Cardiac muscle cell (in vitro differentiated cells and primary cell): ENCODE measurements around the gene CENPP. TPM values are rescaled to one million over a fixed set of nuclear protein-coding genes. Genes with fewer than 3 reads are reported as not detected.
"Not testable (repeated sequence)": the region's sequence is repeated elsewhere in the genome, so short reads cannot be mapped to it uniquely, and the experiment has no call there.

Source experiments
- DNase-seq, 2 donors: peaks; one replicate each; pipeline versions ENCODE4 v3.0.0 to v3.0.0-alpha.2; 2010 to 2017; ENCODE audit warnings: low read depth in 1 of 2, low spot score in 1 of 2
- H3K27ac ChIP-seq: fragments of 200-600 bp; sonication (generic); 2 replicates; pipeline ENCODE4 v1.5.1; 2016
- H3K27me3 ChIP-seq: fragments of 200-600 bp; sonication (generic); 2 replicates; pipeline ENCODE4 v1.6.0; 2016; ENCODE audit warnings: control low read depth
- H3K36me3 ChIP-seq: fragments of 200-600 bp; sonication (generic); 2 replicates; pipeline ENCODE4 v1.5.1; 2016; ENCODE audit warnings: control low read depth
- H3K4me1 ChIP-seq: fragments of 200-600 bp; sonication (generic); 2 replicates; pipeline ENCODE4 v1.8.1; 2017; ENCODE audit warnings: low read depth, mild to moderate bottlenecking, mixed run types
- H3K4me3 ChIP-seq: fragments of 200-600 bp; sonication (generic); 2 replicates; pipeline ENCODE4 v1.5.1; 2016; ENCODE audit warnings: mild to moderate bottlenecking
- H3K9me3 ChIP-seq: fragments of 200-600 bp; sonication (generic); 2 replicates; pipeline ENCODE4 v1.5.1; 2017; ENCODE audit warnings: low read depth, mild to moderate bottlenecking, control low read depth
- polyA plus RNA-seq: library from polyadenylated mRNA; unstranded; fragments of >200 nt; fragmentation: Nextera tagmentation; extraction: Ambion mirVana; gene quantifications from 2 replicates; pipeline ENCODE4 v1.2.1, GENCODE V29; 2016
- total RNA-seq: library from RNA; depleted of rRNA; stranded (reverse); fragments of >200 nt; gene quantifications from 2 replicates; pipeline ENCODE4 v1.2.3, GENCODE V29; 2016
- TF ChIP-seq, protein P1 (sequence below): IDR thresholded peaks from 2 replicates; pipeline ENCODE4 v1.5.1; 2012; ENCODE audit warnings: low read depth, mild to moderate bottlenecking, low read length

The CENPP gene
- total and polyA plus RNA-seq, 2 experiments from 2014 or later: 1.6 to 5.0 TPM

GRCh38 chr9:92407818-92408217, 82.1 kb downstream of the CENPP start:
- DNase-seq: no peak
- H3K36me3 ChIP-seq: no peaks in the 10 kb centered on the region
- H3K4me1 ChIP-seq: no peaks in the 10 kb centered on the region
- H3K9me3 ChIP-seq: no peaks in the 10 kb centered on the region
- no peak overlapping the region for H3K4me3 ChIP-seq
- no peaks in the 10 kb centered on the region for H3K27me3 ChIP-seq
- TF ChIP-seq, protein P1, sequence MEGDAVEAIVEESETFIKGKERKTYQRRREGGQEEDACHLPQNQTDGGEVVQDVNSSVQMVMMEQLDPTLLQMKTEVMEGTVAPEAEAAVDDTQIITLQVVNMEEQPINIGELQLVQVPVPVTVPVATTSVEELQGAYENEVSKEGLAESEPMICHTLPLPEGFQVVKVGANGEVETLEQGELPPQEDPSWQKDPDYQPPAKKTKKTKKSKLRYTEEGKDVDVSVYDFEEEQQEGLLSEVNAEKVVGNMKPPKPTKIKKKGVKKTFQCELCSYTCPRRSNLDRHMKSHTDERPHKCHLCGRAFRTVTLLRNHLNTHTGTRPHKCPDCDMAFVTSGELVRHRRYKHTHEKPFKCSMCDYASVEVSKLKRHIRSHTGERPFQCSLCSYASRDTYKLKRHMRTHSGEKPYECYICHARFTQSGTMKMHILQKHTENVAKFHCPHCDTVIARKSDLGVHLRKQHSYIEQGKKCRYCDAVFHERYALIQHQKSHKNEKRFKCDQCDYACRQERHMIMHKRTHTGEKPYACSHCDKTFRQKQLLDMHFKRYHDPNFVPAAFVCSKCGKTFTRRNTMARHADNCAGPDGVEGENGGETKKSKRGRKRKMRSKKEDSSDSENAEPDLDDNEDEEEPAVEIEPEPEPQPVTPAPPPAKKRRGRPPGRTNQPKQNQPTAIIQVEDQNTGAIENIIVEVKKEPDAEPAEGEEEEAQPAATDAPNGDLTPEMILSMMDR: no peak
- H3K27ac ChIP-seq: no peak overlapping the region

DNA sequence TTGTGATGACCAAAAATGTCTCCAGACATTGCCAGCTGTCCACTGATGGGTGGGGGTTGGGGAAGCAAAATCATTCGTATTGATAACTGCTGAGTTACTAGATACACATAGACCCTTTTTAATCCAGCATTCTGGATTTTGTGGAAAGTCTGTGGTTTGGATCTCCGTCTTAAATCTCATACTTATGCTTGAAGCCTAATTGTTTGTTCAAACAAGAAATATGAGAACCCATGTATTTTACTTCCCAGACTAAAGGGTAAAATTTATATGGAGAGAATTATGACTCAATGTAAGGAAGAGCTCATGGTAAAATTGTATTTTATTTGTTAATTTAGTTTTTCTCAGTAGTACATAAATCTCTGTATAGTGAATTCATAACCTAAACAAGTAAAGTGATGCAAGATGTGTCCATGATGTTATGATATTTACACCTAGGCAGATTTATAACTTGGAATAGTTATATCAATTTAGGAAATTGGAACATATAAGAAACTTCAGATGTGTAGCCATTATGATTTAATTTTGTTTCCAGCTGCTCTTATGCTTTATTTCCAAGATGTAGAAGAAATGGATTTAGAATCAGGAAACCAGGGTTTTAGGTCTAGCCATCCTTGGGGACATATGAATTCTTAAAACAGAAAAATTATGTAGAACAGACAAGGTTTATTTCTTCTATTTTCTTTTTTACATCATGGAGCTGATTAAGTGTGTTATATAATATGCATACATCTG, 83.2 kb downstream of the CENPP start:
- Histone ChIP-seq H3K4me3 (no peak overlapping the region), H3K4me1 (no peaks in the 10 kb centered on the region), H3K9me3 (no peaks in the 10 kb centered on the region), H3K27me3 (no peaks in the 10 kb centered on the region), H3K36me3 (no peaks in the 10 kb centered on the region), H3K27ac (no peak overlapping the region)
- no peak for DNase-seq
- TF ChIP-seq, protein P1: no peak

DNA sequence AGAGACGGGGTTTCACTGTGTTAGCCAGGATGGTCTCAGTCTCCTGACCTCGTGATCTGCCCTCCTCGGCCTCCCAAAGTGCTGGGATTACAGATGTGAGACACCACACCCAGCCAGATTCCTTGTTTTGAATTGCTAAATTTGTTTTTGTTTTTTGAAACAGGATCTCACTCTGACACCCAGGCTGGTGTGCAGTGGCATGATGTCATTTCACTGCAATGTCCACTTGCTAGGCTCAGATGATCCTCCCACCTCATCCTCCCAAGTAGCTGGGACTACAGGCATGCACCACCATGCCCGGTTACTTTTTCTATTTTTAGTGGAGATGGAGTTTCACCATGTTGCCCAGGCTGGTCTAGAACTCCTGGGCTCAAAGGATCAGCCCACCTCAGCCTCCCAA, 85.4 kb downstream of the CENPP start:
- H3K4me3 ChIP-seq, H3K36me3 ChIP-seq, H3K9me3 ChIP-seq, H3K27ac ChIP-seq, H3K27me3 ChIP-seq, H3K4me1 ChIP-seq, DNase-seq: not testable (repeated sequence)

GRCh38 chr9:92414566-92414965, 88.8 kb downstream of the CENPP start:
- TF ChIP-seq, protein P1: no peak

GRCh38 chr9:92422611-92423338, 97.0 kb downstream of the CENPP start:
- Histone ChIP-seq H3K27me3 (no peaks in the 10 kb centered on the region), H3K9me3 (no peaks in the 10 kb centered on the region), H3K27ac (no peak overlapping the region), H3K4me3 (no peak overlapping the region), H3K36me3 (no peaks in the 10 kb centered on the region), H3K4me1 (no peaks in the 10 kb centered on the region)
- no peak for DNase-seq
- TF ChIP-seq, protein P1: no peak

More at GRCh38 chr9:92414566-92414965, 88.8 kb downstream of the CENPP start:
- H3K4me1 ChIP-seq: no peaks in the 10 kb centered on the region
- no peak overlapping the region for H3K4me3 ChIP-seq
- DNase-seq: no peak
- no peaks in the 10 kb centered on the region for H3K27me3 ChIP-seq
- H3K9me3 ChIP-seq: no peaks in the 10 kb centered on the region
- H3K27ac ChIP-seq: no peak overlapping the region
- H3K36me3 ChIP-seq: no peaks in the 10 kb centered on the region

DNA sequence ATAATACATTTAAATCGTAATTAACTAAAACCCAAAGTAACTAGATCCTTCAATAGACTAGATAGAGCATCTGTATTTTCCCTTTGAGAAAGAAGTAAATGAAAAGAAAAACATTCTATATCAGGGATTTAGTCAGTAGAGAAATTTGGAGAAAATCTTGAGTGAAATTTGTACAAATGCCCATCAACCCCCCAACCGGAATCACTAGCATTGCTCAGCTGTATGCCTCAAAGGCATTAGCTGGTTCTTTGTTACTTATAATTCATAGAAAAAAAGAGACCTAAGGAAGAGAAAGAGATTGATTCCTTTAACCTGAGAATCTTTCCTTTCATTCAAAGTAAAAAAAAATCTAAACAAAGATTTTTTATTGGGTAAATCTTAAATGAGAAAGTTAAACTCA, 97.9 kb downstream of the CENPP start:
- no peaks in the 10 kb centered on the region for H3K27me3 ChIP-seq
- no peak for DNase-seq
- TF ChIP-seq, protein P1: no peak
- no peaks in the 10 kb centered on the region for H3K4me1 ChIP-seq
- H3K9me3 ChIP-seq: no peaks in the 10 kb centered on the region
- H3K27ac ChIP-seq: no peak overlapping the region
- H3K36me3 ChIP-seq: no peaks in the 10 kb centered on the region
- H3K4me3 ChIP-seq: no peak overlapping the region
